Parathyroid adenoma (tissue), 2 donors: ENCODE data around the gene S100P.
A peak's percentile ranks its signal among the peaks of the same experiment; 100 is the strongest.

ENCODE experiments used
- H2AFZ ChIP-seq: fragments of 300-600 bp; sonication (generic); one replicate; pipeline ENCODE4 v1.7.0; 2017; ENCODE audit warnings: antibody characterized with exemption, mild to moderate bottlenecking
- H3K27ac ChIP-seq: fragments of 300-600 bp; sonication (generic); one replicate; pipeline ENCODE4 v1.7.0; 2017
- H3K27me3 ChIP-seq: fragments of 300-600 bp; sonication (generic); one replicate; pipeline ENCODE4 v1.7.0; 2017; ENCODE audit warnings: low read length; ENCODE audit not compliant: control insufficient read depth, insufficient read depth
- H3K36me3 ChIP-seq: fragments of 300-600 bp; sonication (generic); one replicate; pipeline ENCODE4 v1.7.0; 2017; ENCODE audit warnings: low read length; ENCODE audit not compliant: control insufficient read depth, insufficient read depth
- H3K4me1 ChIP-seq: fragments of 300-600 bp; sonication (generic); one replicate; pipeline ENCODE4 v1.7.0; 2017; ENCODE audit warnings: control low read depth
- H3K4me2 ChIP-seq: fragments of 300-600 bp; sonication (generic); one replicate; pipeline ENCODE4 v1.7.0; 2017; ENCODE audit warnings: low read length
- H3K4me3 ChIP-seq: fragments of 300-600 bp; sonication (generic); one replicate; pipeline ENCODE4 v1.7.0; 2017; ENCODE audit warnings: low read depth, low read length
- H3K79me2 ChIP-seq: fragments of 300-600 bp; sonication (generic); one replicate; pipeline ENCODE4 v1.7.0; 2017; ENCODE audit warnings: control low read depth
- H3K9ac ChIP-seq: fragments of 300-600 bp; sonication (generic); one replicate; pipeline ENCODE4 v1.7.0; 2017; ENCODE audit warnings: mild to moderate bottlenecking
- H3K9me3 ChIP-seq: fragments of 300-600 bp; sonication (generic); one replicate; pipeline ENCODE4 v1.7.0; 2017; ENCODE audit warnings: low read length; ENCODE audit not compliant: control insufficient read depth
- TF ChIP-seq, protein P1 (sequence below): fragments of 300-600 bp; sonication (generic); IDR thresholded peaks from one replicate; pipeline ENCODE4 v1.7.0; 2017; ENCODE audit warnings: antibody characterized with exemption, mild to moderate bottlenecking
- donor health status: primary hyperparathyroidism.

S100P gene

DNA sequence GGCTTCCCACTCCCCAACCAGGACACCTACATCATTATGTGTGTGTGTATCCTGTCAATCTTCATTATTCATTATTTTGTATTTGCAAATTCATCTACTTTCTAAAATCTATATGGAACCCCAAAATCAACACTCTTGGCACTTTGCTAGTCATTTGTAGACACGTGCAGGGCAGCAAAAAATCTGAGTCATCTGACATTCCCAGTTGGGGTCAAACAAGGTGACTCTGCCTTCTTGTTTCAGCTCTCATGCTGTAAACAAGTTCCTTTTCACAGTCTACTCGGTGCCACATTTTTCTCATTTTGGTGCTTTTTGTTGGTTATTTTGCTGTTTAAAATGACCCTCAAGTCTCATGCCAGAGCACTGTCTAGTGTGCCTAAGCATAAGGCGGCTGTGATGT lies 10.1 kb downstream of the S100P start:
- H3K9ac ChIP-seq, result no peak overlapping the region
- peak overlapping the region; percentile 33 for H3K4me2 ChIP-seq
- no peak overlapping the region for H3K27ac ChIP-seq
- no peaks in the 10 kb centered on the region for H3K27me3 ChIP-seq
- H3K4me3 ChIP-seq, result no peak overlapping the region
- H3K9me3 ChIP-seq, result no peaks in the 10 kb centered on the region
- H3K36me3 ChIP-seq, result no peaks in the 10 kb centered on the region
- H3K4me1 ChIP-seq, result peaks cover 9% of the 10 kb centered on the region
- TF ChIP-seq, protein P1, sequence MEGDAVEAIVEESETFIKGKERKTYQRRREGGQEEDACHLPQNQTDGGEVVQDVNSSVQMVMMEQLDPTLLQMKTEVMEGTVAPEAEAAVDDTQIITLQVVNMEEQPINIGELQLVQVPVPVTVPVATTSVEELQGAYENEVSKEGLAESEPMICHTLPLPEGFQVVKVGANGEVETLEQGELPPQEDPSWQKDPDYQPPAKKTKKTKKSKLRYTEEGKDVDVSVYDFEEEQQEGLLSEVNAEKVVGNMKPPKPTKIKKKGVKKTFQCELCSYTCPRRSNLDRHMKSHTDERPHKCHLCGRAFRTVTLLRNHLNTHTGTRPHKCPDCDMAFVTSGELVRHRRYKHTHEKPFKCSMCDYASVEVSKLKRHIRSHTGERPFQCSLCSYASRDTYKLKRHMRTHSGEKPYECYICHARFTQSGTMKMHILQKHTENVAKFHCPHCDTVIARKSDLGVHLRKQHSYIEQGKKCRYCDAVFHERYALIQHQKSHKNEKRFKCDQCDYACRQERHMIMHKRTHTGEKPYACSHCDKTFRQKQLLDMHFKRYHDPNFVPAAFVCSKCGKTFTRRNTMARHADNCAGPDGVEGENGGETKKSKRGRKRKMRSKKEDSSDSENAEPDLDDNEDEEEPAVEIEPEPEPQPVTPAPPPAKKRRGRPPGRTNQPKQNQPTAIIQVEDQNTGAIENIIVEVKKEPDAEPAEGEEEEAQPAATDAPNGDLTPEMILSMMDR, result no peak
- H2AFZ ChIP-seq, result no peak overlapping the region
- peaks cover 49% of the 10 kb centered on the region for H3K79me2 ChIP-seq

DNA sequence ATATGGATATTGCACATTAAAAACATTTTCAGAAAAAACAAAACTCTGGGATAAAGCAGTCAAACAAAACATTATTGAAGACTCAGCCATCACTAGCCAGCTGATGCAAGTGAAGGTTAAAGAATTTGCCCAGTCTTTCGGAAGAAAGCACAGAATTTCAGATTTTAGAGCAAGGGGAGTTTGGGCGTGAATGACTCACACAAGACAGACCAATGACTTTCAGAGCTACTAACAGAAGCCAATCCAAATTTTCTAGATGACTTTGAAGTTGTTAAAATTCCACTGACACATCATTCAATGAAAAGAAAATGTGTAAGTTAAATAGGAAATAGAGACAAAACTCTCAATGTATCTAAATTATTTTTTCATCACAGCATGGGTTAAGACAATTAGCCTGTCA lies 12.0 kb downstream of the S100P start:
- Histone ChIP-seq H3K27ac (no peak overlapping the region), H3K4me1 (peaks cover 9% of the 10 kb centered on the region), H3K79me2 (peaks cover 49% of the 10 kb centered on the region), H3K4me2 (no peak overlapping the region), H3K4me3 (no peak overlapping the region), H3K9me3 (no peaks in the 10 kb centered on the region), H3K27me3 (no peaks in the 10 kb centered on the region), H3K9ac (no peak overlapping the region), H2AFZ (no peak overlapping the region), H3K36me3 (no peaks in the 10 kb centered on the region)
- TF ChIP-seq, protein P1, result no peak

DNA sequence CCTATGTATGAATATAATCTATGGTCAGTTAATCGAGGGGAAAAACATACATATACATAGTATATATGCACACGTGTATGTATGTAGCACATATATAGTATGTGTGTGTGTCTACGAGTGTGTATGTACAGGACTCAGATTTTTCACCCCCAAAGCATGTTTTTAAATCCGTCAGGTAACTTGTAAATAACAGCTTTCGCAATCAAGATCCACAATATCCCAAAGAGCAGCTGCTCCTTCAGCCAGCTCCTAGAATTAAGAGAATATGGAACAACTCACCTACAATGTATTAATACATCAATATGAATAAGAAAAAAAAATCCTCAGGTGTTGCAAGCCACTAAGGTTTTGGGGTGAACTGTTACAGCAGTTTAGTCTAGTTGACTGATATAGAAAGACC lies 12.5 kb downstream of the S100P start:
- H3K4me3 ChIP-seq, result no peak overlapping the region
- H3K27me3 ChIP-seq, result no peaks in the 10 kb centered on the region
- H3K4me1 ChIP-seq, result peaks cover 9% of the 10 kb centered on the region
- H3K9ac ChIP-seq, result no peak overlapping the region
- no peak overlapping the region for H3K27ac ChIP-seq
- TF ChIP-seq, protein P1, result no peak
- no peak overlapping the region for H2AFZ ChIP-seq
- no peak overlapping the region for H3K4me2 ChIP-seq
- H3K9me3 ChIP-seq, result no peaks in the 10 kb centered on the region
- H3K36me3 ChIP-seq, result no peaks in the 10 kb centered on the region
- peaks cover 49% of the 10 kb centered on the region for H3K79me2 ChIP-seq

DNA sequence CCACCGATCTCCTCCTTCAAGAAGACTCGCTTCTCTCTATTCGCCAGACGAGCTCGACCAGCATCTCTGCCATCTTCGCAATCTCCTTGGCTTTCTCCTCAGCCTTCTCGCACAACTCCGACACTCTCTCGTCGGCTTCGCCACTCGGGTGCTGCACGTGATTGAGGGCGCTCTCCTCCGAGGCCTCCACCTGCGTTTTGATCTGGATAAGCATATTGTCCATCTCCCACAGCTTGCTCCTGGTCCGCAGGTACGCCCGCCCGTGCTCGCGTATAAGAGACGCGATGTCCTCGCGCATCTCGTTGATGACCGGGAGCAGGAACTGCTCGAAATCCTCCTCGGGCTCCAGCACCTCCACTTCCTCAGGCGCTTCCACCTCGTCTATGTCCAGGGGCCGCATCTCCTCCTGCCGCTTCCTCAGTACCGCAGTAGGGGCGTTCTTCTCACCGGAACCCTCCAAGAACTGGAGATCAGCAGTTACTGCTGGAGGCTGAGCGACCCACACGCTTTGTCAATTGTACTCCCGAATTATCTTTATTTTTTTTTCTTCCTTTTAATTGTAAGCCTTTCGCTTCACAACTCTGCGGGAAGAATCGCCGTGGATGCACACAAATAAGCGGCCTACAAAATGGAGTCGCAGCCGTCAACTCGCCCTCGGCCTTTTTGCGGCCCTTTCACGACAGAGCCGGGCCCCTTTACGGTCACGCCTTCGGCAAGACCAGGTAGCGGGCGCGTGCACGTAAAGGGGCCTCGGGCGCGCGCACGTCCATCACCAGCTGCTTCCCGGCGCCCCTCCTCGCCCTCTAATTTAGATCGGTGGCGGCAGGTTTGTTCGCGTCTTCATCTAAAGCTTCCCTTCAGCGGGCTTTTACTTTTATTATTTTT lies 15.8 kb downstream of the S100P start, which contains the start of gene MRFAP1L1:
Gene MRFAP1L1, minus strand, starts transcription at position 636 of the 885 bp plus-strand sequence. Its CDS starts 236 bp downstream, at position 400.
- peak within 1 kb of the TSS; percentile 86 for H3K27ac ChIP-seq
- TF ChIP-seq, protein P1, result no peak

More for the DNA sequence above, 15.8 kb downstream of the S100P start, which contains the start of gene MRFAP1L1:
- Histone ChIP-seq H3K36me3 (no peaks in the 10 kb centered on the region), H2AFZ (peak within 1 kb of the TSS; percentile 90), H3K27me3 (no peaks in the 10 kb centered on the region), H3K4me1 (peaks cover 9% of the 10 kb centered on the region), H3K9me3 (no peaks in the 10 kb centered on the region), H3K4me3 (peak within 1 kb of the TSS; percentile 90), H3K9ac (peak within 1 kb of the TSS; percentile 61), H3K4me2 (peak within 1 kb of the TSS; percentile 90), H3K79me2 (peaks cover 25% of the 10 kb centered on the region)
